Epithelial cell of proximal tubule (primary cell): ENCODE data around the gene NXPH3. TPM values are rescaled to one million over a fixed set of nuclear protein-coding genes. Genes with fewer than 3 reads are reported as not detected.
A peak's percentile ranks its signal among the peaks of the same experiment; 100 is the strongest.

Source experiments
- DNase-seq: peaks from one replicate; pipeline ENCODE4 v3.0.0-alpha.2; 2011; ENCODE audit warnings: low read depth
- H3K4me3 ChIP-seq: 2 replicates; pipeline ENCODE4 v1.5.1; 2011; ENCODE audit warnings: low read depth, mild to moderate bottlenecking, low read length
- CTCF ChIP-seq: conservative IDR thresholded peaks from 2 replicates; pipeline ENCODE4 v1.5.1; 2012; ENCODE audit warnings: low read depth, mild to moderate bottlenecking, low read length
- total RNA-seq: library from RNA; depleted of rRNA; stranded (reverse); fragments of >200 nt; gene quantifications from 2 replicates; pipeline ENCODE4 v1.2.3, GENCODE V29; 2015

Gene NXPH3
- 0.07 and 0.69 TPM in 2 replicates for total RNA-seq

DNA sequence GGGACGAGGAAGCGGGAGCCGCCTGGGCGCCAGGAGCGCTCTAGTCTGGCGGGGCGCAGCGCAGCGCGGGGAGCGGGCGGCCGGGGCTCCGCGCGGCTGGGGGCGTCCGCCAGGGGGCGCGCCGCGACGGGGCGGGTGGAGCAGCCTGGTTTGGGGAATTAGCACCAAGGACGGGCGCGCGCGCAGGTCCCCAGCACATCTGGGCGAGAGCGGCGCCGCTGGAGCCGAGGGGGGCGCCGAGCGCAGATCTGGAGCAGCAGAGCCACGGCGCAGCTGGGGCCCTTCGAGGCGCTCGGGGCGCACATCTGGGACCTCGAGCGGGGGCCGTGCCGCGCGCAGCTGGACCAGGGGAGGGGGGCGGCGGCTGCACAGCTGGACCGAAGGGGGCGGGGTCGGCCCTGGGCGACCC lies at the start of gene NXPH3:
TSS of gene NXPH3 (plus strand) at position 193 of the 409 bp plus-strand sequence. CDS start 349 bp downstream, outside the sequence.
- H3K4me3 ChIP-seq, result peak within 1 kb of the TSS; percentile 51
- peak; percentile 22 for TF ChIP-seq CTCF
- DNase-seq, result no peak

GRCh38 chr17:49527927-49528651 lies 47.6 kb upstream of the NXPH3 start:
- no peak overlapping the region for H3K4me3 ChIP-seq
- no peak for DNase-seq
- TF ChIP-seq CTCF, result no peak

- no peak for TF ChIP-seq CTCF
- no peak for DNase-seq
- H3K4me3 ChIP-seq, result no peak overlapping the region
These were observed 46.7 kb upstream of the NXPH3 start for GRCh38 chr17:49528966-49529365.

GRCh38 chr17:49530118-49530517 lies 45.6 kb upstream of the NXPH3 start:
- DNase-seq, result no peak
- no peak overlapping the region for H3K4me3 ChIP-seq
- no peak for TF ChIP-seq CTCF

GRCh38 chr17:49543860-49544259 lies 31.8 kb upstream of the NXPH3 start:
- no peak for DNase-seq
- no peak overlapping the region for H3K4me3 ChIP-seq
- no peak for TF ChIP-seq CTCF

GRCh38 chr17:49545007-49545660 lies 30.5 kb upstream of the NXPH3 start:
- DNase-seq, result no peak
- no peak for TF ChIP-seq CTCF
- H3K4me3 ChIP-seq, result no peak overlapping the region
